SK-N-SH (cell line): ENCODE measurements around the gene CYB561. TPM values are rescaled to one million over a fixed set of nuclear protein-coding genes. Genes with fewer than 3 reads are reported as not detected.

ENCODE experiments used
- CTCF ChIA-PET: fragments of 300-600, 350-600 bp; formaldehyde crosslinking; extraction: SDS; loops from one replicate; lab custom pipeline; 2021; lab: Yijun Ruan, JAX
- POLR2A ChIA-PET: fragments of 350-600 bp; sonication (Branson Sonifier 250); formaldehyde crosslinking; extraction: SDS; loops from one replicate; lab custom pipeline; 2020; ENCODE audit warnings: antibody characterized with exemption, inconsistent platforms; lab: Yijun Ruan, JAX
- DNase-seq: peaks from one replicate; pipeline ENCODE4 v3.0.0; 2012
- H2AFZ ChIP-seq: fragments of 200-600 bp; sonication (generic); 2 replicates; pipeline ENCODE4 v1.8.1; 2016; ENCODE audit warnings: antibody characterized with exemption, mild to moderate bottlenecking, low read depth
- H3F3A ChIP-seq: fragments of 200-600 bp; sonication (generic); replicated peaks from 2 replicates; pipeline ENCODE3; 2016; ENCODE audit warnings: antibody characterized with exemption, mild to moderate bottlenecking; ENCODE audit not compliant: insufficient read depth
- H3K27ac ChIP-seq, 2 experiments: fragments of 200-500 bp in 1 of 2; fragments of 200-600 bp in 1 of 2; sonication (Bioruptor generic) in 1 of 2; sonication (generic), shearing (Covaris generic) in 1 of 2; 2 replicates each; pipeline versions ENCODE4 v1.5.1 to v1.6.1; 2014 to 2016; ENCODE audit warnings: low read depth in 2 of 2, inconsistent platforms in 1 of 2, low read length in 1 of 2, mild to moderate bottlenecking in 1 of 2, mixed read lengths in 1 of 2
- H3K27me3 ChIP-seq: fragments of 200-600 bp; sonication (generic), shearing (Covaris generic); 2 replicates; pipeline ENCODE4 v1.6.1; 2016; ENCODE audit warnings: mixed run types; ENCODE audit not compliant: insufficient read depth
- H3K36me3 ChIP-seq, 2 experiments: fragments of 200-500 bp in 1 of 2; fragments of 200-600 bp in 1 of 2; sonication (Bioruptor generic) in 1 of 2; sonication (generic) in 1 of 2; replicated peaks in 1 of 2; 2 replicates each; pipeline versions ENCODE3 to v1.5.1; 2014 to 2016; ENCODE audit warnings: low read length in 1 of 2, mild to moderate bottlenecking in 1 of 2; ENCODE audit not compliant: insufficient read depth in 2 of 2, control insufficient read depth in 1 of 2
- H3K4me1 ChIP-seq, 2 experiments: fragments of 200-500 bp in 1 of 2; fragments of 200-600 bp in 1 of 2; sonication (Bioruptor generic) in 1 of 2; sonication (generic), shearing (Covaris generic) in 1 of 2; 2 replicates each; pipeline versions ENCODE4 v1.5.1 to v1.6.1; 2014 to 2016; ENCODE audit warnings: low read depth in 1 of 2, low read length in 1 of 2, mixed run types in 1 of 2; ENCODE audit not compliant: insufficient read depth in 2 of 2, control insufficient read depth in 1 of 2
- H3K4me2 ChIP-seq: fragments of 200-600 bp; sonication (generic), shearing (Covaris generic); 2 replicates; pipeline ENCODE4 v1.6.1; 2017; ENCODE audit warnings: mixed run types
- H3K4me3 ChIP-seq, 2 experiments: fragments of 200-500 bp in 1 of 2; fragments of 200-600 bp in 1 of 2; sonication (Bioruptor generic) in 1 of 2; sonication (generic), shearing (Covaris generic) in 1 of 2; 2 replicates each; pipeline versions ENCODE4 v1.5.1 to v1.8.1; 2014 to 2016; ENCODE audit warnings: low read depth in 2 of 2, inconsistent platforms in 1 of 2, low read length in 1 of 2, mild to moderate bottlenecking in 1 of 2, mixed read lengths in 1 of 2, moderate library complexity in 1 of 2
- H3K79me2 ChIP-seq: fragments of 200-600 bp; sonication (generic); 2 replicates; pipeline ENCODE4 v1.8.1; 2017; ENCODE audit warnings: mild to moderate bottlenecking; ENCODE audit not compliant: insufficient read depth
- H3K9ac ChIP-seq: fragments of 200-600 bp; sonication (generic); 2 replicates; pipeline ENCODE4 v1.6.1; 2017; ENCODE audit warnings: mixed run types
- H3K9me2 ChIP-seq: fragments of 200-600 bp; sonication (generic); 2 replicates; pipeline ENCODE4 v1.6.1; 2017; ENCODE audit warnings: mixed run types
- H3K9me3 ChIP-seq: fragments of 200-600 bp; sonication (generic); 2 replicates; pipeline ENCODE4 v1.6.1; 2017; ENCODE audit warnings: mixed run types, mild to moderate bottlenecking, moderate library complexity
- H4K20me1 ChIP-seq: fragments of 200-600 bp; sonication (generic); 2 replicates; pipeline ENCODE4 v1.6.1; 2017; ENCODE audit warnings: mild to moderate bottlenecking, mixed run types; ENCODE audit not compliant: insufficient read depth
- CHD2 ChIP-seq: fragments of 150-350 bp; IDR thresholded peaks from 2 replicates; pipeline ENCODE4 v1.6.1; 2018; ENCODE audit warnings: low read length; ENCODE audit not compliant: partially characterized antibody
- CTCF ChIP-seq: fragments of 200-600 bp; sonication (generic); IDR thresholded peaks from 2 replicates; pipeline ENCODE4 v1.6.1; 2017; ENCODE audit warnings: antibody characterized with exemption, mild to moderate bottlenecking, moderate library complexity
- ELF1 ChIP-seq: IDR thresholded peaks from 2 replicates; pipeline ENCODE4 v1.4.0; 2012
- FOSL2 ChIP-seq: IDR thresholded peaks from 2 replicates; pipeline ENCODE4 v1.4.0; 2012; ENCODE audit warnings: low read depth, mild to moderate bottlenecking, moderate library complexity, borderline replicate concordance
- RAD21 ChIP-seq: IDR thresholded peaks from 2 replicates; pipeline ENCODE4 v1.6.1; 2012; ENCODE audit warnings: mild to moderate bottlenecking, low read length
- RFX5 ChIP-seq: IDR thresholded peaks from 2 replicates; pipeline ENCODE4 v1.6.1; 2012; ENCODE audit warnings: mild to moderate bottlenecking, improper control_type of control experiment, low read length
- SIN3A ChIP-seq: IDR thresholded peaks from 2 replicates; pipeline ENCODE4 v1.6.1; 2012; ENCODE audit warnings: low read depth, mild to moderate bottlenecking, low read length, moderate library complexity, borderline replicate concordance
- TCF12 ChIP-seq: IDR thresholded peaks from 2 replicates; pipeline ENCODE4 v1.4.0; 2012
- TEAD4 ChIP-seq: IDR thresholded peaks from 2 replicates; pipeline ENCODE4 v1.4.0; 2012; ENCODE audit warnings: mild to moderate bottlenecking, borderline replicate concordance; ENCODE audit not compliant: insufficient read depth
- YY1 ChIP-seq: IDR thresholded peaks from 2 replicates; pipeline ENCODE4 v1.4.0; 2012; ENCODE audit warnings: low read depth, mild to moderate bottlenecking
- WGBS: methylation state at CpG from one replicate; pipeline ENCODE4 v1.1.6; 2017; ENCODE audit warnings: low lambda C conversion rate; 5-methylcytosine and 5-hydroxymethylcytosine counted together
- polyA plus RNA-seq, 3 experiments: library from polyadenylated mRNA; depleted of rRNA; stranded (reverse); fragments of >200 nt; gene quantifications; 2 replicates each; pipeline ENCODE4 v1.2.3, GENCODE V29; 2012
- TF ChIP-seq, protein P1 (sequence below): IDR thresholded peaks from 2 replicates; pipeline ENCODE4; 2012
- TF ChIP-seq, protein P2 (sequence below): IDR thresholded peaks from 2 replicates; pipeline ENCODE4 v1.4.0; 2012; ENCODE audit warnings: low read depth

The CYB561 gene
- polyA plus RNA-seq, 1 of the 3 experiments (the other 2 are of a cell fraction), result 28.3 TPM

DNA sequence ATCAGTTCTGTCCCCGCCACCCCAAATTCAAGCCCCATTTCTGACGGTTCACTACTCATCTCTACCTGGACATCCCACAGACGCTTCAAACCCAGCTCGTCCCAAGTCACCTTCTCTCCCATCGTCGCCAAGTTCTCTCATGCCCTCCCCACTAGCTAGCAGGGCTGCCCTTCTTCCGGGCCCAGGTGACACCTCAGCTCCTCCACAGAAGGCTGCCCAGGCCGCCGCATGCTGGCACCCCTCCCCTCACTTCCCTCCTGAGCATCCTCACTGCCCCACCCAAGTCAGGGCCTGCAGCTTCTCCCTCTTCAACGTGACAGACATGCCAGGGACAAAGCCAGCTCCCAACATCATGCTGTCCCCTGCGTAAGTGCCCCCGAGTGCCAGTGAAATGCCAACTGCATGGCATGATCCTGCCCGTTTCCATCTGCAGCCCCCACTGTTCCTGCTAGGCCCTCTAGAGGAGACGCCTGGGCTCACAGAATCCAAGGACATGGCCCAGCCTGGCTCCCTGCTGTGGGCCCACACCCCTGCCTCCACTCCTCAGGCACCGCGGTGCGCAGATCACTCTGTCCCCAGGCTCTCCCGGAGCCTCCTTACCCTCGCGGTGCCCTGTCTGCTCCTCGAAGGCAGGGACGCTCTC is 5.9 kb downstream of the CYB561 start:
- WGBS, result 78% methylated on average over 21 of the region's 22 CpGs
- Histone ChIP-seq H3F3A (peaks cover 54% of the 10 kb centered on the region), H3K4me3 (peak overlapping the region in 1 of 2 experiments; percentile 34; a peak in 1 of 4 replicates), H4K20me1 (no peaks in the 10 kb centered on the region), H3K9ac (no peak overlapping the region), H3K79me2 (peaks cover 14% of the 10 kb centered on the region; the same call in 1 of the 2 replicates), H3K27me3 (no peaks in the 10 kb centered on the region), H3K9me3 (no peaks in the 10 kb centered on the region), H3K27ac (peak overlapping the region; percentile 13 to 97; a peak in 3 of 4 replicates), H3K36me3 (no peaks in the 10 kb centered on the region), H2AFZ (no peak overlapping the region), H3K9me2 (no peaks in the 10 kb centered on the region), H3K4me2 (peak overlapping the region; percentile 14; the same call in 1 of the 2 replicates), H3K4me1 (peaks cover 16 to 93% of the 10 kb centered on the region in 2 experiments)
- DNase-seq, result peak; percentile 82
- ChIA-PET POLR2A (interaction anchor here (0.6 to 10.2 kb wide), 8 partner anchors 11 to 401 kb away, joined by 3 to 572 read pairs (median 4); partner anchors contain the start of genes ACE, KCNH6, MAP3K3 and TACO1), CTCF (interaction anchor here (0.7 to 27.2 kb wide), 19 partner anchors 9 to 358 kb away, joined by 3 to 827 read pairs (median 3); partner anchors contain the start of genes ACE, DCAF7, MAP3K3 and TACO1)
- TF ChIP-seq RAD21 (peak; percentile 31; the same call in 1 of the 2 replicates), CTCF (peak; percentile 33; the same call in 1 of the 2 replicates), FOSL2 (no peak), TCF12 (no peak)

DNA sequence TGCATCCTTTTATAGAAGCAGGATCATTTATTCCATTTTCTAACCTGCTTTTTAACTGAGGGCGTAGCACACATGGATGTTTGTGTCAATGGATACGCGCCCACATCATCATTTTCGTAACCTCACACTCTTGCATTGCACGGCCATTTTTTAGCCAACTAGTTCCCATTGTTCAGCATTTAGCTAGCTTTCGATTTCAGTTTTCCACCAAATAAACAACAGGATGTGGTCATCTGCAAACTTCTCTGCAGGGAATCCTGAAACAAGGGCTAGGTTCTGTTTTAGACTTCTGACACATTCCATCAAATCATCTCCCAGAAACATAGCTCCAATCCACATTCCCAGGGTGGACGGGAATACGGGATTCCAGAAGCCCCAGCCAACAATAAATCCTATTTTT is 6.4 kb downstream of the CYB561 start:
- 81% methylated on average over 8 of the region's 8 CpGs for WGBS
- no peaks in the 10 kb centered on the region for H3K27me3 ChIP-seq
- peak overlapping the region in 1 of 2 experiments; percentile 34; a peak in 1 of 4 replicates for H3K4me3 ChIP-seq
- peak overlapping the region; percentile 13 to 97 for H3K27ac ChIP-seq
- peak overlapping the region; percentile 14; the same call in 1 of the 2 replicates for H3K4me2 ChIP-seq
- no peaks in the 10 kb centered on the region for H4K20me1 ChIP-seq
- POLR2A ChIA-PET, result interaction anchor here (0.6 to 10.2 kb wide), 6 partner anchors 10 to 402 kb away, joined by 3 to 572 read pairs (median 4); partner anchors contain the start of genes ACE, KCNH6, MAP3K3 and TACO1
- H3K9me3 ChIP-seq, result no peaks in the 10 kb centered on the region
- peaks cover 14% of the 10 kb centered on the region; the same call in 1 of the 2 replicates for H3K79me2 ChIP-seq
- no peak overlapping the region for H3K9ac ChIP-seq
- TF ChIP-seq, protein P1, sequence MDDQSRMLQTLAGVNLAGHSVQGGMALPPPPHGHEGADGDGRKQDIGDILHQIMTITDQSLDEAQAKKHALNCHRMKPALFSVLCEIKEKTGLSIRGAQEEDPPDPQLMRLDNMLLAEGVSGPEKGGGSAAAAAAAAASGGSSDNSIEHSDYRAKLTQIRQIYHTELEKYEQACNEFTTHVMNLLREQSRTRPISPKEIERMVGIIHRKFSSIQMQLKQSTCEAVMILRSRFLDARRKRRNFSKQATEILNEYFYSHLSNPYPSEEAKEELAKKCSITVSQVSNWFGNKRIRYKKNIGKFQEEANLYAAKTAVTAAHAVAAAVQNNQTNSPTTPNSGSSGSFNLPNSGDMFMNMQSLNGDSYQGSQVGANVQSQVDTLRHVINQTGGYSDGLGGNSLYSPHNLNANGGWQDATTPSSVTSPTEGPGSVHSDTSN, result peak; percentile 41; the same call in 1 of the 2 replicates
- TF ChIP-seq SIN3A (peak; percentile 49; the same call in 1 of the 2 replicates), YY1 (peak; percentile 60; the same call in 1 of the 2 replicates), RFX5 (no peak), ELF1 (no peak), CHD2 (no peak), TEAD4 (no peak)
- TF ChIP-seq, protein P2, sequence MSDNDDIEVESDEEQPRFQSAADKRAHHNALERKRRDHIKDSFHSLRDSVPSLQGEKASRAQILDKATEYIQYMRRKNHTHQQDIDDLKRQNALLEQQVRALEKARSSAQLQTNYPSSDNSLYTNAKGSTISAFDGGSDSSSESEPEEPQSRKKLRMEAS, result 0 out of 2 replicates have a peak, but pooled peaks have one; percentile 10
- no peaks in the 10 kb centered on the region for H3K9me2 ChIP-seq
- no peak for DNase-seq
- peaks cover 0 to 1% of the 10 kb centered on the region in 2 experiments for H3K36me3 ChIP-seq
- CTCF ChIA-PET, result interaction anchor here (0.7 to 27.2 kb wide), 19 partner anchors 10 to 357 kb away, joined by 3 to 827 read pairs (median 3); partner anchors contain the start of genes ACE, DCAF7, MAP3K3 and TACO1
- peaks cover 54% of the 10 kb centered on the region for H3F3A ChIP-seq
- H3K4me1 ChIP-seq, result peaks cover 21 to 93% of the 10 kb centered on the region in 2 experiments
- H2AFZ ChIP-seq, result no peak overlapping the region
